ENCODE data around the gene PHLDB1.

The PHLDB1 gene

GRCh38 chr11:118623269-118623655, 15.8 kb downstream of the PHLDB1 start:
- DNase-seq: no peak

GRCh38 chr11:118625036-118625690, 17.7 kb downstream of the PHLDB1 start:
- no peak for DNase-seq

GRCh38 chr11:118625976-118626375, 18.6 kb downstream of the PHLDB1 start:
- no peak for DNase-seq

GRCh38 chr11:118627566-118627965, 20.2 kb downstream of the PHLDB1 start:
- DNase-seq: no peak

GRCh38 chr11:118628031-118628430, 20.6 kb downstream of the PHLDB1 start:
- DNase-seq: no peak

- no peak for DNase-seq
Measured at GRCh38 chr11:118628432-118628831, 21.0 kb downstream of the PHLDB1 start.

- no peak for DNase-seq
Measured at GRCh38 chr11:118628861-118629549, 21.6 kb downstream of the PHLDB1 start.

GRCh38 chr11:118629761-118630661, 22.6 kb downstream of the PHLDB1 start:
- DNase-seq: no peak

GRCh38 chr11:118631142-118631909, 23.9 kb downstream of the PHLDB1 start:
- no peak for DNase-seq

- DNase-seq: no peak
Measured at GRCh38 chr11:118632577-118633318, 25.3 kb downstream of the PHLDB1 start.

- DNase-seq: no peak
Measured at GRCh38 chr11:118633319-118633690, 25.9 kb downstream of the PHLDB1 start.

GRCh38 chr11:118633979-118634378, 26.6 kb downstream of the PHLDB1 start:
- no peak for DNase-seq

GRCh38 chr11:118634431-118635236, 27.2 kb downstream of the PHLDB1 start:
- no peak for DNase-seq

GRCh38 chr11:118635237-118635591, 27.8 kb downstream of the PHLDB1 start:
- DNase-seq: no peak

- no peak for DNase-seq
Measured at GRCh38 chr11:118635642-118636041, 28.2 kb downstream of the PHLDB1 start.

- DNase-seq: no peak
Measured at GRCh38 chr11:118636569-118637290, 29.3 kb downstream of the PHLDB1 start.

GRCh38 chr11:118638726-118639125, 31.3 kb downstream of the PHLDB1 start:
- no peak for DNase-seq

- DNase-seq: no peak
Measured at GRCh38 chr11:118639899-118640298, 32.5 kb downstream of the PHLDB1 start.

- DNase-seq: no peak
Measured at GRCh38 chr11:118640332-118641154, 33.1 kb downstream of the PHLDB1 start.

Measured in activated CD4-positive, alpha-beta T cell treated with anti-CD3 and anti-CD28 coated beads for 4 hours (primary cell).